LNCAP (cell line): ENCODE results near the gene RPTOR.

Experiments
- TF ChIP-seq, protein P1 (sequence below): fragments of 450-650 bp; IDR thresholded peaks from 2 replicates; pipeline ENCODE4 v1.5.1; 2017; ENCODE audit warnings: mild to moderate bottlenecking

RPTOR gene

DNA sequence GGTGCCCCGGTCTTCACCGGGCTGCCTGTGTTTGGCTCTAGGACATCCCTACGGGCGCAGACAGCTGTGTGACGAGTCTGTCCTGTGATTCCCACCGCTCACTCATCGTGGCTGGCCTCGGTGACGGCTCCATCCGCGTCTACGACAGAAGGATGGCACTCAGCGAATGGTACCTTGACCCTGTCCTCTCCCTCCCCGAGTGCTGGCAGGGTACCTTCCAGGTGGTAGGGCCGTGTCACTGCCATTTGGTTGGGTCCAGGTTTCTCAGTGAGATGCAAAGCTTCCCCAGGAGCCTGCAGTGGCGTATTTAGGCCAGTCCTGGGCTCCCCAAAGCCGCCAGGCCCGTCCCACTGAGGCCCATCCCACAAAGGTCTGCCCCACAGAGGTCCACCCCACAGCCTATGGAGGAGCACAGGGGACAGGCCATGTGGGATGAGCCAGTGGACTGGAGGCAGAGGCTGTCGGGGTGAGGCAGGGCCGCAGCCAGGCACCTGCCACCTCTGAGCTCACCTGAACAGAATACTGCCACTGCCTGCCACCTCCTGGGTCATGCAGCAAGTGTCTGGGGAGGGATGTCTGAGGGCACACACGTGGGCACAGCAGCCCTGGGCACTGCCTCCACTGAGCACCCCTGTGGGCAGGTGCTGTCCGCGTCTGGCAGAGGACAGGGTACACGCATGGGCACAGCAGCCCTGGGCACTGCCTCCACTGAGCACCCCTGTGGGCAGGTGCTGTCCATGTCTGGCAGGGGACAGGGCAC lies 415.6 kb downstream of the RPTOR start:
- TF ChIP-seq, protein P1, sequence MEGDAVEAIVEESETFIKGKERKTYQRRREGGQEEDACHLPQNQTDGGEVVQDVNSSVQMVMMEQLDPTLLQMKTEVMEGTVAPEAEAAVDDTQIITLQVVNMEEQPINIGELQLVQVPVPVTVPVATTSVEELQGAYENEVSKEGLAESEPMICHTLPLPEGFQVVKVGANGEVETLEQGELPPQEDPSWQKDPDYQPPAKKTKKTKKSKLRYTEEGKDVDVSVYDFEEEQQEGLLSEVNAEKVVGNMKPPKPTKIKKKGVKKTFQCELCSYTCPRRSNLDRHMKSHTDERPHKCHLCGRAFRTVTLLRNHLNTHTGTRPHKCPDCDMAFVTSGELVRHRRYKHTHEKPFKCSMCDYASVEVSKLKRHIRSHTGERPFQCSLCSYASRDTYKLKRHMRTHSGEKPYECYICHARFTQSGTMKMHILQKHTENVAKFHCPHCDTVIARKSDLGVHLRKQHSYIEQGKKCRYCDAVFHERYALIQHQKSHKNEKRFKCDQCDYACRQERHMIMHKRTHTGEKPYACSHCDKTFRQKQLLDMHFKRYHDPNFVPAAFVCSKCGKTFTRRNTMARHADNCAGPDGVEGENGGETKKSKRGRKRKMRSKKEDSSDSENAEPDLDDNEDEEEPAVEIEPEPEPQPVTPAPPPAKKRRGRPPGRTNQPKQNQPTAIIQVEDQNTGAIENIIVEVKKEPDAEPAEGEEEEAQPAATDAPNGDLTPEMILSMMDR, result no peak

DNA sequence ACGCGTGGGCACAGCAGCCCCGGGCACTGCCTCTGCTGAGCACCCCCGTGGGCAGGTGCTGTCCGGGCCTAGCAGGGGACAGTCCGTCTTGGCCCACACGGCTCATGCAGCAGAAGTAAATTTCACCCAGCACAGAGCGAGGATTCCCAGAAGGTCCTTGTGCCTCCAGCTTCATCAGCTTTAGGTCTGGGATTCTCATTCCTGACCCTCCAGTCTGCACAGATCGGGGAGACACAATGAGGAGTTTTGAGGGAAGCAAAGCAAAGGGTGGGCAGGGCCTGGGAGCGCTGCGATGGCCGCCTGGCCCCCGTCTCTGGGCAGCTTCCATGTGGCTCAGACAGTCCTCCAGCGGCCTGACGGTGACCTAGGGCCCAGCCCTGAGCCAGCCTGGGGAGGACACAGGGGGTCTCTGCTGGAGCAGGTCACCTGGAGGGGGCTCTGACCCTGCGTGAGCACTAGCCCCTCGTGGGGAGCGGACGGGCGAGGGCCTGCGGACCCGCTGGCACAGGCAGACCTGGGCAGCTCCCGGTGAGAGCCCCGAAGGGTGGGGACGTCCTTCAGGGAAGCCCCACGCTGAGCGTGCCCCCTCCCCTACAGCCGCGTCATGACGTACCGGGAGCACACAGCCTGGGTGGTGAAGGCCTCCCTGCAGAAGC lies 416.3 kb downstream of the RPTOR start:
- TF ChIP-seq, protein P1, result no peak

- TF ChIP-seq, protein P1, result no peak
Measured at GRCh38 chr17:80961541-80962330, 417.1 kb downstream of the RPTOR start.

DNA sequence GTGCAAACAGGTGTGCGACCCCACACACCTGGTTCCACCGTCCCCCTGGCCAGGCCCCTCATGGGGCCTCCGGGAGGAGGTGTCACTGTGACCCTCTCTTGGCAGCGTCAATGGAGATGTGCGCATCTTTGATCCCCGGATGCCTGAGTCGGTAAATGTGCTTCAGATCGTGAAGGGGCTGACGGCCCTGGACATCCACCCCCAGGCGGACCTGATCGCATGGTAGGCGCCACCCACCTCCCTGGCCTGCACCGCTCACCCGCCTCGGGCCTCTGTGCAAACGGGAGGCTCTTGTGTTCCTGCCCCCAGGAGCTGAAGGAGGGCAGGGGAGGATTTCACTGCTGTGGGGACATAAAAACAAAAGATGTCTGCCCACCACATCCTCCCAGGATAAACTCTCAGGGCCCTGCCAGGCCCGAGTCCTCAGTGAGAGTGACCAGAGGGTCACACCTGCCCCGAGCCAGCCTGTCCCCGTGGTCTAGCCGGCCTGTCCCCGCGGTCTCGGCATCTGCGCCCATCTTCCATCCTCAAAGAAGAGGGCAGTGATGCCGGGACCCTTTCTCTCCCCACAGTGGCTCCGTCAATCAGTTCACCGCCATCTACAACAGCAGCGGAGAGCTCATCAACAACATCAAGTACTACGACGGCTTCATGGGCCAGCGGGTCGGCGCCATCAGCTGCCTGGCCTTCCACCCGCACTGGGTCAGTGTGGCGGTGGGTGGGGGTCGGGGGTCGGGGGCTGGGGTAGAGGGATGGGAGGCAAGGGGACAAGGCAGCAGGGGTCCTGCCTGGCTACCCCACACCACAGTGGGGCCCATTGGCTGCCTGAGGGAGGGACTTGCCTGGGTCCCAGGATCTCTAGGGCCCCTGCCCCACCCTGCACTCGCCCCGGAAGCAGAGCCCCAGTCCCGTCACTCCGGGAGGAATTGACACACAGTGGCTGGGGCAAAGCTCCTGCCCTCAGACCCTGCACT lies 418.0 kb downstream of the RPTOR start:
- TF ChIP-seq, protein P1, result no peak

DNA sequence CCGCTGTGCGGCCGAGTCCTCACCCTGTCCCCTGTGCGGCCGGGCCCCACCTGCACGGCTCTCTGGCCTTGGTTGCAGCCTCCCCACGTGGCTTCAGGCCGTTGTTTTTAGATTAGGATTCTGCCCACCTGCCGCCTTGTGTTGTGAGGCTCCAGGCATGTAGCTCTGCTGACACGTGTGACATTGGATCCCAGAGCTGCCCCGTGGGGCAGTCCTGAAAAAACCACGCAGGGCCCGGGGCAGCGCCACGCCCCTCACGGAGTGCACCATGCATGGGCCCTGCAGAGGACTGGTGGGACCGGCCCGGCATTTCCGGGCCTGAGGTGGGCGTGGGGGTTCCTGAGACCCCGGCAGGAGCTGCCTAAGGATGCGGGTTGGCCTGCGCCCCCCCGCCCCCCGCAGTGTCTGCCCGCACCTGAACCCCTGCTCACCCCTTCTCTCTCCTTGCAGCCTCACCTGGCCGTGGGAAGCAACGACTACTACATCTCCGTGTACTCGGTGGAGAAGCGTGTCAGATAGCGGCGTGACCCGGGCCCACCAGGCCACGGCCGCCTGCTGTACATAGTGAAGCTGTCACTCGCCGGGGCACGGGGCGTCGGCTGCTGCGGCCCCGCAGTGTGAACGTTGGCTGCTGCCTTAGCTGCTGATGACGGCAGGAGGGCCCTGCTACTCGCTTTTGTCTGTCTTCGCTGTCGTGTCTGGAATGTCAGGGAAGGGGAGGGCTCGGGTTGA lies 419.3 kb downstream of the RPTOR start:
- TF ChIP-seq, protein P1, result no peak

DNA sequence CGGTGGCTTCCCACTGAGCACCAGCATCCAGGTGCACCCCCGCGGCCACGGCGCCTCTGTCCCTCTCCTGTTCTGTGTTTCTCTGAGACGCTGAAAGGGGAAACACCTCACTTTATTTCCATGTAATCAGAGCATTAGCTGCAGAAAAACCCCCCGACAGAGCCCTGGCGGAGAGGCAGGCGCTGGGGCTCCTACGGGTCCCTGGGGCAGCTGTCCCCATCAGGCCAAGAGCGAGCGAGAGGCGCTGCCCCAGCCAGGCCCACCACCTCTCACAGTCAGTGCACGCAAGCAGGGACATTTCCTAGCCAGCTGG lies 419.9 kb downstream of the RPTOR start:
- TF ChIP-seq, protein P1, result no peak
